Measurements from ENCODE around the gene TMEM150A. TPM values are rescaled to one million over a fixed set of nuclear protein-coding genes. Genes with fewer than 3 reads are reported as not detected.
"Not testable (repeated sequence)": the region's sequence is repeated elsewhere in the genome, so short reads cannot be mapped to it uniquely, and the experiment has no call there.

Gene TMEM150A
- total RNA-seq, 4 donors from 2014 or later, result 12.9 to 29.4 (median 16.6) TPM

DNA sequence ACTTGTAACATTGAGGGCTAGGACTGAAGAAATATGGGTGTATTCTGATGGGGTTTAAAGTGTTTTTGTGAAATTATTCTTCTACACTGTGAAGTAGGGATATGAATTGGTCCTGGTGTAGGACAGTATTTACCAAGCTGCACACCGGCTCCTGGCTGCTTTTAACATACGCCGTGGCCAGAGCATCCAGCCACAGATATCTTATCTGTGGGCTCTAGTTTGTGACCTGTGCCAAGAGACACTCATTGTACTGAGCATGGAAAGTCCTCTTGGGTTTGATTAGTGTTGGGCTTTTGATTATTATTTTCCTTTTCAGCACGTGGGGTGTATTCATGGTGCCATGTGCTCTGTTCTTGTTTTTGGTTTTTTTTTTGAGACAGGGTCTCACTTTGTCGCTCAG is 21.5 kb upstream of the TMEM150A start:
- Histone ChIP-seq H3K9me3 (no peaks in the 10 kb centered on the region), H3K27ac (no peak overlapping the region), H3K4me3 (no peak overlapping the region), H3K36me3 (peaks cover 0 to 99% (median 22%) of the 10 kb centered on the region in 3 donors), H3K4me1 (peaks cover 0 to 3% (median 0%) of the 10 kb centered on the region in 4 donors), H3K27me3 (no peaks in the 10 kb centered on the region)
- no peak for TF ChIP-seq POLR2A (IDR thresholded peaks at IDR 0.05)
- no peak for TF ChIP-seq EP300 (IDR thresholded peaks at IDR 0.05)
- TF ChIP-seq, protein P1, sequence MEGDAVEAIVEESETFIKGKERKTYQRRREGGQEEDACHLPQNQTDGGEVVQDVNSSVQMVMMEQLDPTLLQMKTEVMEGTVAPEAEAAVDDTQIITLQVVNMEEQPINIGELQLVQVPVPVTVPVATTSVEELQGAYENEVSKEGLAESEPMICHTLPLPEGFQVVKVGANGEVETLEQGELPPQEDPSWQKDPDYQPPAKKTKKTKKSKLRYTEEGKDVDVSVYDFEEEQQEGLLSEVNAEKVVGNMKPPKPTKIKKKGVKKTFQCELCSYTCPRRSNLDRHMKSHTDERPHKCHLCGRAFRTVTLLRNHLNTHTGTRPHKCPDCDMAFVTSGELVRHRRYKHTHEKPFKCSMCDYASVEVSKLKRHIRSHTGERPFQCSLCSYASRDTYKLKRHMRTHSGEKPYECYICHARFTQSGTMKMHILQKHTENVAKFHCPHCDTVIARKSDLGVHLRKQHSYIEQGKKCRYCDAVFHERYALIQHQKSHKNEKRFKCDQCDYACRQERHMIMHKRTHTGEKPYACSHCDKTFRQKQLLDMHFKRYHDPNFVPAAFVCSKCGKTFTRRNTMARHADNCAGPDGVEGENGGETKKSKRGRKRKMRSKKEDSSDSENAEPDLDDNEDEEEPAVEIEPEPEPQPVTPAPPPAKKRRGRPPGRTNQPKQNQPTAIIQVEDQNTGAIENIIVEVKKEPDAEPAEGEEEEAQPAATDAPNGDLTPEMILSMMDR (IDR thresholded peaks at IDR 0.05), result no peak
- DNase-seq (ENCODE audit: low spot score in 2 of 2), result no peak
- 90 to 91% methylated on average over 5 of the region's 5 CpGs for WGBS, 2 donors

DNA sequence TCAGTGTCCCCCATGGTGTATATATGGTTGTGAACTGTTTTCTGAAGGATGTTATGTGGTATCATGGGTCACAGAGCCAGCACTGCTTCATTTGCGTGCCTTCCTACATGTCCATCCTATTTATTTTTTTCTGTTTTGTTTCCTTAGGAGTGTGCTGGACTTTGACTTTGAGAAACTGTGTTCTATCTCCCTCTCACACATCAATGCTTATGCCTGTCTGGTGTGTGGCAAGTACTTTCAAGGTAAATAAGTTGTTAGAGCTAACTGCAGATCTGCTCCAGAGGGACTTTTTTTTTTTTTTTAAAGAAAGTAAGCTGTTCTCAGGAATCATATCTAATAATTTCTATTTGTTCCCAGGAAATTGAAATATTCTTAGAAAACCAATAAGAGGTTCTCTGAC is 18.8 kb upstream of the TMEM150A start:
- peaks cover 0 to 75% (median 22%) of the 10 kb centered on the region in 3 donors for H3K36me3 ChIP-seq
- 93 to 96% methylated on average over 1 of the region's 1 CpG for WGBS, 2 donors
- H3K4me1 ChIP-seq, result peaks cover 0 to 19% (median 10%) of the 10 kb centered on the region in 4 donors
- no peaks in the 10 kb centered on the region for H3K27me3 ChIP-seq
- no peak overlapping the region for H3K4me3 ChIP-seq
- H3K9me3 ChIP-seq, result no peaks in the 10 kb centered on the region
- no peak overlapping the region for H3K27ac ChIP-seq
- DNase-seq (ENCODE audit: low spot score in 2 of 2), result no peak
- TF ChIP-seq EP300 (IDR thresholded peaks at IDR 0.05) (no peak), POLR2A (IDR thresholded peaks at IDR 0.05) (no peak)
- TF ChIP-seq, protein P1 (IDR thresholded peaks at IDR 0.05), result no peak

DNA sequence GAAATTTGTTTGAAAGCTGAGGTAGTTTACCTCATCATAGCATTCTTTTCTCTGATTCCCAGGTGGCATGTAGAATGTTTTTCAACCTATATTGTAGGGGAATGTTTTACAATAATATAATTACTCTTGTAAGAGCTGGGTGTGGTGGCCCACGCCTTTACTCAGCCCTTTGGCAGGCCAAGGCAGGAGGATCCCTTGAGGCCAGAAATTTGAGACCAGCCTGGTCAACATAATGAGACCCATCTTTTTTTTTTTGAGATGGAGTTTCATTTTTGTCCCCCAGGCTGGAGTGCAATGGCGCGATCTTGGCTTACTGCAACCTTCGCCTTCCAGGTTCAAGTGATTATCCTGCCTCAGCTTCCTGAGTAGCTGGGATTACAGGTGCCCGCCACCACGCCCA is 17.1 kb upstream of the TMEM150A start:
- DNase-seq (ENCODE audit: low spot score in 2 of 2), result no peak
- Histone ChIP-seq H3K27ac (no peak overlapping the region), H3K9me3 (no peaks in the 10 kb centered on the region), H3K4me1 (peaks cover 0 to 28% (median 12%) of the 10 kb centered on the region in 4 donors), H3K27me3 (no peaks in the 10 kb centered on the region), H3K36me3 (peaks cover 0 to 58% (median 15%) of the 10 kb centered on the region in 3 donors), H3K4me3 (no peak overlapping the region)
- 93 to 94% methylated on average over 6 of the region's 6 CpGs for WGBS, 2 donors
- TF ChIP-seq POLR2A (IDR thresholded peaks at IDR 0.05) (no peak), EP300 (IDR thresholded peaks at IDR 0.05) (no peak)
- TF ChIP-seq, protein P1 (IDR thresholded peaks at IDR 0.05), result no peak

DNA sequence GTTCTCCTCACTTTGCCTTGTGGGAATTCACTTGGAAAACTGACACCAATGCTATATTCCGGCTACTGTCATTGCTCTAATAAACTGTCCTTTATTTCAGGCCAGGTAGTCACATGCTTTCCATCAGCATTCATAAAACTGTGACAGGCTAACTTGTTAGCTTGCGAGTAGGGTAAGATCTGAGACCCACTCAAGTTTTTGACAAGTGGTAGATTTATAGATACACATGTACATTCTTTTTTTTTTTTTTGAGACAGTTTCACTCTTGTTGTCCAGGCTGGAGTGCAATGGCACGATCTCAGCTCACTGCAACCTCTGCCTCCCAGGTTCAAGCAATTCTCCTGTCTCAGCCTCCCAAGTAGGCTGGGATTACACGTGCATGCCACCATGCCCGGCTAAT is 15.2 kb upstream of the TMEM150A start:
- Histone ChIP-seq H3K36me3 (peaks cover 0 to 39% (median 7%) of the 10 kb centered on the region in 3 donors), H3K4me1 (peaks cover 0 to 28% (median 12%) of the 10 kb centered on the region in 4 donors)
- H3K4me3 ChIP-seq; DNase-seq (ENCODE audit: low spot score in 2 of 2); H3K27me3 ChIP-seq; H3K9me3 ChIP-seq; H3K27ac ChIP-seq: not testable (repeated sequence)
- WGBS, 2 donors, result 71 to 87% methylated on average over 5 of the region's 5 CpGs

DNA sequence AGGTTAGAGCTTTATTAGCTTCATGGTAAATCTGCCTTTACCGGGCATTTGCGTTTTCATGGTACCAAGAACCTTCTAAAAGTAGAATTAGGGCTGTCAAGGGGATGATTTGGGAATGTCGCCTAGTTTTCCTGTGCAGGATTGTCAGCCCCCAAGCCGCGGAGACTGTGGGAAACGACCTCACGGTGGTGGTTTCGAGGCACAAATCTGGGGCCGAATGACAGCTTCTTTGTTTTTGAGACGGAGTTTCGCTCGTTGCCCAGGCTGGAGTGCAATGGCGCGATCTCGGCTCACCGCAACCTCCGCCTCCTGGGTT is 12.9 kb upstream of the TMEM150A start:
- DNase-seq (ENCODE audit: low spot score in 2 of 2), result no peak
- Histone ChIP-seq H3K27me3 (no peaks in the 10 kb centered on the region), H3K36me3 (peaks cover 0 to 16% (median 0%) of the 10 kb centered on the region in 3 donors), H3K4me1 (peaks cover 0 to 42% (median 15%) of the 10 kb centered on the region in 4 donors), H3K27ac (peak overlapping the region in 3 of 4 donors; percentile 83 to 85 (median 83)), H3K9me3 (no peaks in the 10 kb centered on the region), H3K4me3 (peak overlapping the region in 3 of 4 donors; percentile 63 to 88 (median 80))
- TF ChIP-seq, protein P1 (IDR thresholded peaks at IDR 0.05), result no peak
- TF ChIP-seq EP300 (IDR thresholded peaks at IDR 0.05), result no peak
- no peak for TF ChIP-seq POLR2A (IDR thresholded peaks at IDR 0.05)
- 90 to 91% methylated on average over 17 of the region's 17 CpGs for WGBS, 2 donors

DNA sequence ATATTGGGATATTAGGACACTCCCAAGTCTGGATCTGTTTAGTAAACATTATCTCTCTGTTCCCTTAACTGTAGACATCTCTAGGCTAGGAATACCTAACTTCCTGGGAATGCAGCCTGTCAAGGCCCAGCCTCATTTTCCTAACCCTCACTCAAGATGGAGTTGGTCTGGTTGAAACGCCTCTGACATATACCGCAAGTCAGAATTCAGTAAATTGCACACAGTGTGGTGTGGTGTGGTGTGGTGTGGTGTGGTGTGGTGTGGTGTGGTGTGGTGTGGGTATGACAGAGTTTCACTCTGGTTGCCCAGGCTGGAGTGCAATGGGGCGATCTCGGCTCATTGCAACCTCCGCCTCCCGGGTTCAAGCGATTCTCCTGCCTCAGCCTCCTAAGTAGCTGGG is 12.3 kb upstream of the TMEM150A start:
- 93 to 96% methylated on average over 7 of the region's 7 CpGs for WGBS, 2 donors
- not testable (repeated sequence) for H3K4me3 ChIP-seq; H3K9me3 ChIP-seq; DNase-seq (ENCODE audit: low spot score in 2 of 2); H3K27ac ChIP-seq; H3K27me3 ChIP-seq
- peaks cover 0 to 12% (median 0%) of the 10 kb centered on the region in 3 donors for H3K36me3 ChIP-seq
- peaks cover 0 to 48% (median 16%) of the 10 kb centered on the region in 4 donors for H3K4me1 ChIP-seq

Data from tibial nerve (tissue), 4 donors.